K562 (cell line): ENCODE data around the gene KMT2A. TPM values are rescaled to one million over a fixed set of nuclear protein-coding genes. Genes with fewer than 3 reads are reported as not detected.

Source experiments
- FOXA3 ChIP-seq, 2 experiments: fragments of 450-650 bp in 1 of 2; sonication (generic) in 1 of 2; formaldehyde crosslinking; IDR thresholded peaks in 1 of 2; conservative IDR thresholded peaks in 1 of 2; 2 replicates each; pipeline versions ENCODE4 v1.4.0 to v1.8.0; 2020 to 2022; ENCODE audit warnings: mild to moderate bottlenecking in 2 of 2, missing genetic modification reagents in 1 of 2
- FOXJ2 ChIP-seq: fragments of 200-800 bp; sonication (Bioruptor generic); IDR thresholded peaks from 2 replicates; pipeline ENCODE4 v1.6.1; 2016; ENCODE audit warnings: missing genetic modification characterization, missing compliant biosample characterization
- POU5F1 ChIP-seq: fragments of 150-350 bp; IDR thresholded peaks from 2 replicates; pipeline ENCODE4 v1.6.1; 2014; ENCODE audit warnings: borderline replicate concordance, low read length, low read depth, mild to moderate bottlenecking; ENCODE audit not compliant: partially characterized antibody
- PTTG1 ChIP-seq: fragments of 450-650 bp; IDR thresholded peaks from 2 replicates; pipeline ENCODE4 v1.6.1; 2016; ENCODE audit warnings: low read depth, mild to moderate bottlenecking, missing genetic modification characterization, missing compliant biosample characterization
- ZC3H8 ChIP-seq: fragments of 450-650 bp; IDR thresholded peaks from 2 replicates; pipeline ENCODE4 v1.6.1; 2017
- ZNF23 ChIP-seq: fragments of 250-450 bp; sonication (Bioruptor Pico); IDR thresholded peaks from 2 replicates; pipeline ENCODE4 v1.4.0; 2020; ENCODE audit warnings: mild to moderate bottlenecking
- ZNF766 ChIP-seq: fragments of 200-800 bp; sonication (Bioruptor generic); conservative IDR thresholded peaks from 2 replicates; pipeline ENCODE4 v1.6.1; 2016; ENCODE audit warnings: missing genetic modification characterization, missing compliant biosample characterization
- polyA plus RNA-seq, 8 experiments: library from polyadenylated mRNA; depleted of rRNA in 4 of 8; stranded (reverse) in 5 of 8; unstranded in 3 of 8; fragments of >200 nt; fragmentation: Nextera tagmentation in 2 of 8; fragmentation: Illumina TruSeq in 1 of 8; extraction: Ambion mirVana in 2 of 8; extraction: Trizol in 1 of 8; gene quantifications; 2 replicates each; pipeline versions ENCODE4 v1.2.1 to v1.2.3, GENCODE V29; 2011 to 2014; ENCODE audit warnings: inconsistent platforms in 1 of 8, missing spikeins in 1 of 8
- total RNA-seq, 7 experiments: library from RNA; depleted of rRNA in 6 of 7; stranded (reverse); fragments of >200 nt in 6 of 7; fragmentation: Illumina TruSeq in 2 of 7; extraction: Trizol in 2 of 7; gene quantifications; 2 replicates each; pipeline versions ENCODE4 v1.2.1 to v1.2.3, GENCODE V29; 2011 to 2021; ENCODE audit warnings: low replicate concordance in 1 of 7
- TF ChIP-seq, protein P1 (sequence below): sonication (generic); formaldehyde crosslinking; IDR thresholded peaks from 2 replicates; pipeline ENCODE4 v1.5.0; 2020; ENCODE audit warnings: missing genetic modification reagents
- TF ChIP-seq, protein P2 (sequence below): fragments of 150-350 bp; IDR thresholded peaks from 2 replicates; pipeline ENCODE4 v1.6.1; 2014; ENCODE audit warnings: low read depth, mild to moderate bottlenecking, low read length, borderline replicate concordance

The KMT2A gene
- total and polyA plus RNA-seq, 9 of the 15 experiments (the other 6 are each of a cell fraction or from before 2014, with no cell fraction given) = 9.6 to 59.9 (median 32.6) TPM

DNA sequence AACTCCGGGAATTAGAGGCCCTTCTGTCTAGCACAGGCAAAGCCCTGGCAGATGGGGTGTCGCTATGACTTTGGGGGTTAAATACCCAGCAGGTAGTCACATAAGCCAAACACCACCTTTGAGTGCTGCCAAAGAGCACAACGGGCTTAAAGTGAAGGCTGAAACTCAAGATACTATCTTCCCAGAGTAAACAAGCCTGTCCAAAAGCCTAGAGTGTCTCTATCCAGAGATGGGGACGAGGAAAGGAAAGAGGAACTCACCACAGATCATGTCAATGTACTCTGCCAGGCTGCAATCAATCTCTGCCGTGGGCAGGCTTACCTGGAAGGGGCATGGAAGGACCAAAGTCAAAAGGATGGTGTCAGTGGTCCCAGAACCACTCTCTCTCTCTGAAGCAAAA, 109.2 kb downstream of the KMT2A start (continued):
- TF ChIP-seq FOXJ2 (tag) (0 out of 2 replicates have a peak, but pooled peaks have one; percentile 43), ZC3H8 (no peak), POU5F1 (no peak), FOXA3 (CRISPR knock-in tag; conservative IDR thresholded peaks at IDR 0.05 in 1 of 2, IDR thresholded peaks at IDR 0.05 in 1 of 2) (peak in 1 of 2 experiments; percentile 75; a peak in 2 of 4 replicates), ZNF766 (no peak), PTTG1 (tag) (no peak), ZNF23 (no peak)
- TF ChIP-seq, protein P1, sequence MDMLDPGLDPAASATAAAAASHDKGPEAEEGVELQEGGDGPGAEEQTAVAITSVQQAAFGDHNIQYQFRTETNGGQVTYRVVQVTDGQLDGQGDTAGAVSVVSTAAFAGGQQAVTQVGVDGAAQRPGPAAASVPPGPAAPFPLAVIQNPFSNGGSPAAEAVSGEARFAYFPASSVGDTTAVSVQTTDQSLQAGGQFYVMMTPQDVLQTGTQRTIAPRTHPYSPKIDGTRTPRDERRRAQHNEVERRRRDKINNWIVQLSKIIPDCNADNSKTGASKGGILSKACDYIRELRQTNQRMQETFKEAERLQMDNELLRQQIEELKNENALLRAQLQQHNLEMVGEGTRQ = no peak
- TF ChIP-seq, protein P2, sequence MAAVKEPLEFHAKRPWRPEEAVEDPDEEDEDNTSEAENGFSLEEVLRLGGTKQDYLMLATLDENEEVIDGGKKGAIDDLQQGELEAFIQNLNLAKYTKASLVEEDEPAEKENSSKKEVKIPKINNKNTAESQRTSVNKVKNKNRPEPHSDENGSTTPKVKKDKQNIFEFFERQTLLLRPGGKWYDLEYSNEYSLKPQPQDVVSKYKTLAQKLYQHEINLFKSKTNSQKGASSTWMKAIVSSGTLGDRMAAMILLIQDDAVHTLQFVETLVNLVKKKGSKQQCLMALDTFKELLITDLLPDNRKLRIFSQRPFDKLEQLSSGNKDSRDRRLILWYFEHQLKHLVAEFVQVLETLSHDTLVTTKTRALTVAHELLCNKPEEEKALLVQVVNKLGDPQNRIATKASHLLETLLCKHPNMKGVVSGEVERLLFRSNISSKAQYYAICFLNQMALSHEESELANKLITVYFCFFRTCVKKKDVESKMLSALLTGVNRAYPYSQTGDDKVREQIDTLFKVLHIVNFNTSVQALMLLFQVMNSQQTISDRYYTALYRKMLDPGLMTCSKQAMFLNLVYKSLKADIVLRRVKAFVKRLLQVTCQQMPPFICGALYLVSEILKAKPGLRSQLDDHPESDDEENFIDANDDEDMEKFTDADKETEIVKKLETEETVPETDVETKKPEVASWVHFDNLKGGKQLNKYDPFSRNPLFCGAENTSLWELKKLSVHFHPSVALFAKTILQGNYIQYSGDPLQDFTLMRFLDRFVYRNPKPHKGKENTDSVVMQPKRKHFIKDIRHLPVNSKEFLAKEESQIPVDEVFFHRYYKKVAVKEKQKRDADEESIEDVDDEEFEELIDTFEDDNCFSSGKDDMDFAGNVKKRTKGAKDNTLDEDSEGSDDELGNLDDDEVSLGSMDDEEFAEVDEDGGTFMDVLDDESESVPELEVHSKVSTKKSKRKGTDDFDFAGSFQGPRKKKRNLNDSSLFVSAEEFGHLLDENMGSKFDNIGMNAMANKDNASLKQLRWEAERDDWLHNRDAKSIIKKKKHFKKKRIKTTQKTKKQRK = no peak
